Vagina (tissue), 2 donors: Measurements from ENCODE around the gene SLC35F1. TPM values are rescaled to one million over a fixed set of nuclear protein-coding genes. Genes with fewer than 3 reads are reported as not detected.

Source experiments
- DNase-seq, 2 donors: peaks; one replicate each; pipeline ENCODE4 v3.0.0-alpha.2; 2017; ENCODE audit errors: extremely low spot score in 2 of 2
- H3K27ac ChIP-seq: fragments of 200-600 bp; sonication (generic); one replicate; pipeline ENCODE4 v1.5.1; 2019
- H3K27me3 ChIP-seq: fragments of 200-600 bp; sonication (generic); one replicate; pipeline ENCODE4 v1.5.1; 2019
- H3K36me3 ChIP-seq, 2 donors: fragments of 200-600 bp; sonication (generic); one replicate each; pipeline ENCODE4 v1.5.1; 2017 to 2019
- H3K4me1 ChIP-seq: fragments of 200-600 bp; sonication (generic); one replicate; pipeline ENCODE4 v1.5.1; 2019
- H3K4me3 ChIP-seq, 2 donors: fragments of 200-600 bp; sonication (generic); 1 replicate in 1 of 2; 2 replicates in 1 of 2; pipeline ENCODE4 v1.5.1; 2016 to 2019
- H3K9me3 ChIP-seq: fragments of 200-600 bp; sonication (generic); one replicate; pipeline ENCODE4 v1.5.1; 2019
- POLR2A ChIP-seq, 2 donors: fragments of 450-650 bp; IDR thresholded peaks; one replicate each; pipeline ENCODE4 v1.6.1; 2017; ENCODE audit warnings: antibody characterized with exemption in 2 of 2, mild to moderate bottlenecking in 2 of 2, moderate library complexity in 2 of 2
- POLR2AphosphoS5 ChIP-seq, 2 donors: sonication (generic); formaldehyde crosslinking; IDR thresholded peaks; one replicate each; pipeline ENCODE4 v1.9.0; 2017; ENCODE audit warnings: antibody characterized with exemption in 2 of 2, mild to moderate bottlenecking in 2 of 2, low read depth in 1 of 2; ENCODE audit not compliant: insufficient read depth in 1 of 2
- intact Hi-C: fragments of 100-400 bp; cut with DNase I; formaldehyde crosslinking; loops from one replicate; pipeline ENCODE4 v1.15.1; 2023
- total RNA-seq: library from RNA; depleted of rRNA; stranded (reverse); fragments of >200 nt; gene quantifications from one replicate; pipeline ENCODE4 v1.2.3, GENCODE V29; 2016
- TF ChIP-seq, protein P1 (sequence below), 3 experiments: fragments of 450-650 bp in 2 of 3; fragments of 200-600 bp in 1 of 3; sonication (generic) in 1 of 3; IDR thresholded peaks; one replicate each; pipeline ENCODE4 v1.5.1; 2017 to 2019; ENCODE audit warnings: antibody characterized with exemption in 3 of 3, mild to moderate bottlenecking in 2 of 3, moderate library complexity in 2 of 3

SLC35F1 gene
- total RNA-seq, 1 donor from 2014 or later, result 2.7 TPM

DNA sequence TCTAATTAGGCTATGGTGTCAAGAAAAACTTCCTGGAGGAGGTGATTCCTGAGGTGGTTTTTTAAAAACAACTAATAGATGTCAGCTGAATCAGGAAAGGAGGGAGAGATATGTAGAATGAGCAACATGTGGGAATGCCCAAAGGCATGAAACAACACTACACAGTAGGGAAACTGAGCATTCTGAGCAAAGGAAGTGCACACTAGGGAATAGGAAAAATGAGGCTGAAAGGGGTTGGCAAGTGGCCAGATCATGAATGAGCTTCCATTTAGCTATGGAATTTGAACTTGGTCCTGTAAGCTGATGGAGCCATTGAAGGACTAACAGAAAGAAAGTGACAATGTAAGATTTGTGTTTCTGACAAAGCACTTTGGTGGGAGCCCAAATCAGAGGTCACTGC is 16.9 kb upstream of the SLC35F1 start:
- Histone ChIP-seq H3K4me1 (no peaks in the 10 kb centered on the region), H3K27ac (no peak overlapping the region), H3K27me3 (no peaks in the 10 kb centered on the region), H3K9me3 (no peaks in the 10 kb centered on the region), H3K4me3 (no peak overlapping the region), H3K36me3 (no peaks in the 10 kb centered on the region)
- intact Hi-C loops, result no loop called here
- no peak for DNase-seq
- TF ChIP-seq, protein P1, sequence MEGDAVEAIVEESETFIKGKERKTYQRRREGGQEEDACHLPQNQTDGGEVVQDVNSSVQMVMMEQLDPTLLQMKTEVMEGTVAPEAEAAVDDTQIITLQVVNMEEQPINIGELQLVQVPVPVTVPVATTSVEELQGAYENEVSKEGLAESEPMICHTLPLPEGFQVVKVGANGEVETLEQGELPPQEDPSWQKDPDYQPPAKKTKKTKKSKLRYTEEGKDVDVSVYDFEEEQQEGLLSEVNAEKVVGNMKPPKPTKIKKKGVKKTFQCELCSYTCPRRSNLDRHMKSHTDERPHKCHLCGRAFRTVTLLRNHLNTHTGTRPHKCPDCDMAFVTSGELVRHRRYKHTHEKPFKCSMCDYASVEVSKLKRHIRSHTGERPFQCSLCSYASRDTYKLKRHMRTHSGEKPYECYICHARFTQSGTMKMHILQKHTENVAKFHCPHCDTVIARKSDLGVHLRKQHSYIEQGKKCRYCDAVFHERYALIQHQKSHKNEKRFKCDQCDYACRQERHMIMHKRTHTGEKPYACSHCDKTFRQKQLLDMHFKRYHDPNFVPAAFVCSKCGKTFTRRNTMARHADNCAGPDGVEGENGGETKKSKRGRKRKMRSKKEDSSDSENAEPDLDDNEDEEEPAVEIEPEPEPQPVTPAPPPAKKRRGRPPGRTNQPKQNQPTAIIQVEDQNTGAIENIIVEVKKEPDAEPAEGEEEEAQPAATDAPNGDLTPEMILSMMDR (IDR thresholded peaks at IDR 0.05), result no peak
- TF ChIP-seq POLR2A (IDR thresholded peaks at IDR 0.05) (no peak), POLR2AphosphoS5 (IDR thresholded peaks at IDR 0.05; ENCODE audit: insufficient read depth in 1 of 2, low read depth in 1 of 2) (no peak)

DNA sequence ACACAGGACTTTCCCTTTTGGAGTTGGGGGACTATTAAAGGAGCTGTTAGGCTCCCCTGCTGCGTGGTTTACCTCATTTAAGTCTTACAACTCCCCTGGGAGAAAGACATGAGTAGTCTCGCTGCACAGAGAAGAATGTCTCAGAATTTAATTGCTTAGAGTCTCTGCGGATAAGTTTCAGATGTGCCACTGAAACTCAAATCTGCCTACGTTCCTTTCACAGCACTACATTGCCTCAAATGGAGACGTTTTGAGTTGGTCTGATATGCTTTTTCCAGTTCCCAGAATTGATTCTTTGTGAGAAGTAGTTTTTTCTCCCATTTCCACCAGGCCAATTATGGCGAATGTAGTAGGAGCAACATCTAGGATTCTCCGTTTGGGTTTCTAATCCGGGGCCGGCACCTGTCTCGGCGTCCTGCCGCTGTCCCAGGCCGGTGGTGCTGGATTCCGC is 532 bp upstream of the SLC35F1 start:
- no peak for TF ChIP-seq POLR2AphosphoS5 (IDR thresholded peaks at IDR 0.05; ENCODE audit: insufficient read depth in 1 of 2, low read depth in 1 of 2)
- TF ChIP-seq POLR2A (IDR thresholded peaks at IDR 0.05), result no peak
- TF ChIP-seq, protein P1 (IDR thresholded peaks at IDR 0.05), result no peak
- Histone ChIP-seq H3K27ac (no peak overlapping the region), H3K9me3 (no peaks in the 10 kb centered on the region), H3K4me1 (peaks cover 9% of the 10 kb centered on the region), H3K27me3 (no peaks in the 10 kb centered on the region), H3K36me3 (no peaks in the 10 kb centered on the region), H3K4me3 (peak overlapping the region; percentile 44 to 63)
- DNase-seq, result no peak
- intact Hi-C loops, result no loop called here

GRCh38 chr6:117907601-117908245 is 659 bp downstream of the SLC35F1 start:
- intact Hi-C loops, result no loop called here
- Histone ChIP-seq H3K27me3 (no peaks in the 10 kb centered on the region), H3K36me3 (no peaks in the 10 kb centered on the region), H3K27ac (no peak overlapping the region), H3K4me3 (peak overlapping the region; percentile 44 to 63), H3K4me1 (peaks cover 9% of the 10 kb centered on the region), H3K9me3 (no peaks in the 10 kb centered on the region)
- TF ChIP-seq, protein P1 (IDR thresholded peaks at IDR 0.05), result no peak
- no peak for TF ChIP-seq POLR2AphosphoS5 (IDR thresholded peaks at IDR 0.05; ENCODE audit: insufficient read depth in 1 of 2, low read depth in 1 of 2)
- TF ChIP-seq POLR2A (IDR thresholded peaks at IDR 0.05), result no peak
- no peak for DNase-seq

- no peak overlapping the region for H3K27ac ChIP-seq
Observed at GRCh38 chr6:117908246-117909068, 1.4 kb downstream of the SLC35F1 start.

More at GRCh38 chr6:117908246-117909068, 1.4 kb downstream of the SLC35F1 start:
- Histone ChIP-seq H3K4me3 (peak overlapping the region; percentile 44 to 63), H3K4me1 (peaks cover 9% of the 10 kb centered on the region), H3K27me3 (no peaks in the 10 kb centered on the region), H3K9me3 (no peaks in the 10 kb centered on the region), H3K36me3 (no peaks in the 10 kb centered on the region)
- intact Hi-C loops, result no loop called here
- TF ChIP-seq, protein P1 (IDR thresholded peaks at IDR 0.05), result no peak
- no peak for TF ChIP-seq POLR2A (IDR thresholded peaks at IDR 0.05)
- TF ChIP-seq POLR2AphosphoS5 (IDR thresholded peaks at IDR 0.05; ENCODE audit: insufficient read depth in 1 of 2, low read depth in 1 of 2), result no peak
- no peak for DNase-seq
